H9 (cell line): Measurements from ENCODE around the gene IKZF1. TPM values are rescaled to one million over a fixed set of nuclear protein-coding genes. Genes with fewer than 3 reads are reported as not detected.

Experiments
- DNase-seq: peaks from one replicate; pipeline ENCODE4 v3.0.0-alpha.2; 2017
- H2AFZ ChIP-seq: one replicate; pipeline ENCODE4 v1.6.1; 2013; ENCODE audit warnings: mild to moderate bottlenecking, low read length, control low read depth, moderate library complexity
- H2AK5ac ChIP-seq: 2 replicates; pipeline ENCODE4 v1.6.1; 2013; ENCODE audit warnings: low read length, control low read depth, mixed read lengths; ENCODE audit not compliant: insufficient read length
- H2BK120ac ChIP-seq: one replicate; pipeline ENCODE4 v1.6.1; 2013; ENCODE audit warnings: low read depth, mild to moderate bottlenecking, low read length, control low read depth, inconsistent platforms; ENCODE audit not compliant: poor library complexity, severe bottlenecking
- H2BK12ac ChIP-seq: 2 replicates; pipeline ENCODE4 v1.6.1; 2013; ENCODE audit warnings: low read length, control low read depth, mixed read lengths, low read depth; ENCODE audit not compliant: insufficient read length
- H2BK15ac ChIP-seq: 2 replicates; pipeline ENCODE4 v1.6.1; 2013; ENCODE audit warnings: low read depth, low read length, control low read depth
- H2BK20ac ChIP-seq: one replicate; pipeline ENCODE4 v1.6.1; 2013; ENCODE audit warnings: low read depth, mild to moderate bottlenecking, low read length, control low read depth, inconsistent platforms; ENCODE audit not compliant: poor library complexity, severe bottlenecking
- H2BK5ac ChIP-seq: 2 replicates; pipeline ENCODE4 v1.6.1; 2013; ENCODE audit warnings: low read length, control low read depth, mixed read lengths; ENCODE audit not compliant: insufficient read length
- H3K14ac ChIP-seq: 2 replicates; pipeline ENCODE4 v1.6.1; 2013; ENCODE audit warnings: low read length, control low read depth; ENCODE audit not compliant: insufficient read depth
- H3K18ac ChIP-seq: 2 replicates; pipeline ENCODE4 v1.6.1; 2013; ENCODE audit warnings: low read depth, mild to moderate bottlenecking, mixed read lengths, low read length, control low read depth; ENCODE audit not compliant: insufficient read length
- H3K23ac ChIP-seq: 2 replicates; pipeline ENCODE4 v1.6.1; 2013; ENCODE audit warnings: low read length, control low read depth, mixed read lengths, low read depth; ENCODE audit not compliant: insufficient read length
- H3K23me2 ChIP-seq: 2 replicates; pipeline ENCODE4 v1.6.1; 2013; ENCODE audit warnings: low read depth, mild to moderate bottlenecking, mixed read lengths, low read length, control low read depth; ENCODE audit not compliant: insufficient read length, poor library complexity, severe bottlenecking
- H3K27ac ChIP-seq: 2 replicates; pipeline ENCODE4 v1.5.1; 2013; ENCODE audit warnings: low read length, control low read depth, mixed read lengths, low read depth; ENCODE audit not compliant: insufficient read length
- H3K27me3 ChIP-seq: 2 replicates; pipeline ENCODE4 v1.6.1; 2013; ENCODE audit warnings: low read length, control low read depth, inconsistent platforms; ENCODE audit not compliant: insufficient read depth
- H3K4ac ChIP-seq: 2 replicates; pipeline ENCODE4 v1.6.1; 2013; ENCODE audit warnings: low read depth, mild to moderate bottlenecking, control low read depth, inconsistent platforms, low read length, moderate library complexity
- H3K4me1 ChIP-seq: 2 replicates; pipeline ENCODE4 v1.6.1; 2013; ENCODE audit warnings: low read length, control low read depth, inconsistent platforms; ENCODE audit not compliant: insufficient read depth
- H3K4me2 ChIP-seq: 2 replicates; pipeline ENCODE4 v1.6.1; 2013; ENCODE audit warnings: low read length, control low read depth, mixed read lengths; ENCODE audit not compliant: insufficient read length, insufficient read depth
- H3K56ac ChIP-seq: 2 replicates; pipeline ENCODE4 v1.6.1; 2013; ENCODE audit warnings: low read depth, mild to moderate bottlenecking, mixed read lengths, low read length, control low read depth; ENCODE audit not compliant: insufficient read length
- H3K79me1 ChIP-seq: 2 replicates; pipeline ENCODE4 v1.6.1; 2013; ENCODE audit warnings: low read depth, mild to moderate bottlenecking, moderate library complexity, low read length, control low read depth, inconsistent platforms; ENCODE audit not compliant: insufficient read depth, poor library complexity, severe bottlenecking
- H3K79me2 ChIP-seq: 2 replicates; pipeline ENCODE4 v1.6.1; 2013; ENCODE audit warnings: low read length, control low read depth, inconsistent platforms; ENCODE audit not compliant: insufficient read depth
- H3K9ac ChIP-seq: 2 replicates; pipeline ENCODE4 v1.6.1; 2013; ENCODE audit warnings: low read length, control low read depth, mixed read lengths; ENCODE audit not compliant: insufficient read length; ENCODE audit errors: extremely low read depth
- H3K9me3 ChIP-seq: one replicate; pipeline ENCODE4 v1.6.1; 2013; ENCODE audit warnings: low read depth, low read length, inconsistent platforms; ENCODE audit not compliant: control insufficient read depth
- H3T11ph ChIP-seq: one replicate; pipeline ENCODE4 v1.6.1; 2013; ENCODE audit warnings: mild to moderate bottlenecking, low read length, control low read depth, inconsistent platforms
- H4K20me1 ChIP-seq: one replicate; pipeline ENCODE4 v1.6.1; 2013; ENCODE audit not compliant: control insufficient read depth, insufficient read length, insufficient read depth
- H4K5ac ChIP-seq: 2 replicates; pipeline ENCODE4 v1.6.1; 2013; ENCODE audit warnings: low read depth, mild to moderate bottlenecking, mixed read lengths, low read length, control low read depth; ENCODE audit not compliant: insufficient read length
- H4K8ac ChIP-seq: replicated peaks from 2 replicates; pipeline ENCODE4 v1.6.1; 2013; ENCODE audit warnings: low read length, control low read depth, mixed read lengths, low read depth; ENCODE audit not compliant: insufficient read length
- H4K91ac ChIP-seq: 2 replicates; pipeline ENCODE4 v1.6.1; 2013; ENCODE audit warnings: low read depth, mild to moderate bottlenecking, moderate library complexity, mixed read lengths, low read length, control low read depth; ENCODE audit not compliant: insufficient read length
- H3K27ac Mint-ChIP-seq, 3 experiments: 2 replicates in 2 of 3; 3 replicates in 1 of 3; pipeline ENCODE4 v1.8.0; 2020 to 2021; ENCODE audit warnings: mixed read lengths in 3 of 3, mild to moderate bottlenecking in 1 of 3, moderate library complexity in 1 of 3
- H3K27me3 Mint-ChIP-seq: 2 replicates; pipeline ENCODE4 v1.8.0; 2021; ENCODE audit warnings: low read depth, mild to moderate bottlenecking, moderate library complexity, mixed read lengths
- H3K36me3 Mint-ChIP-seq, 3 experiments: 2 replicates in 2 of 3; 3 replicates in 1 of 3; pipeline ENCODE4 v1.8.0; 2020 to 2021; ENCODE audit warnings: low read depth in 3 of 3, mixed read lengths in 3 of 3; ENCODE audit not compliant: insufficient read depth in 1 of 3
- H3K4me1 Mint-ChIP-seq, 2 experiments: 2 replicates each; pipeline ENCODE4 v1.8.0; 2020; ENCODE audit warnings: mixed read lengths in 2 of 2
- H3K4me3 Mint-ChIP-seq, 2 experiments: 2 replicates in 1 of 2; 3 replicates in 1 of 2; pipeline ENCODE4 v1.8.0; 2020 to 2021; ENCODE audit warnings: mild to moderate bottlenecking in 2 of 2, mixed read lengths in 2 of 2, moderate library complexity in 1 of 2
- H3K9me3 Mint-ChIP-seq, 2 experiments: 2 replicates in 1 of 2; 3 replicates in 1 of 2; pipeline ENCODE4 v1.8.0; 2020; ENCODE audit warnings: mild to moderate bottlenecking in 2 of 2, mixed read lengths in 2 of 2, moderate library complexity in 1 of 2
- CTCF ChIP-seq: fragments of 200-600 bp; sonication (generic); conservative IDR thresholded peaks from 3 replicates; pipeline ENCODE4 v1.8.0; 2021; ENCODE audit warnings: antibody characterized with exemption, mild to moderate bottlenecking
- WGBS: extraction: QIAGEN DNeasy Blood & Tissue Kit; methylation state at CpG from one replicate; pipeline ENCODE4 v1.1.7; 2013; ENCODE audit warnings: missing lambda C conversion rate, low lambda C conversion rate, mixed read lengths; ENCODE audit not compliant: insufficient read length; ENCODE audit errors: extremely low coverage; 5-methylcytosine and 5-hydroxymethylcytosine counted together
- total RNA-seq: library from RNA; stranded (reverse); gene quantifications from 2 replicates; pipeline ENCODE4 v1.2.1, GENCODE V29; 2021

IKZF1 gene
- total RNA-seq, 1 experiment from 2014 or later, result 0.98 TPM

DNA sequence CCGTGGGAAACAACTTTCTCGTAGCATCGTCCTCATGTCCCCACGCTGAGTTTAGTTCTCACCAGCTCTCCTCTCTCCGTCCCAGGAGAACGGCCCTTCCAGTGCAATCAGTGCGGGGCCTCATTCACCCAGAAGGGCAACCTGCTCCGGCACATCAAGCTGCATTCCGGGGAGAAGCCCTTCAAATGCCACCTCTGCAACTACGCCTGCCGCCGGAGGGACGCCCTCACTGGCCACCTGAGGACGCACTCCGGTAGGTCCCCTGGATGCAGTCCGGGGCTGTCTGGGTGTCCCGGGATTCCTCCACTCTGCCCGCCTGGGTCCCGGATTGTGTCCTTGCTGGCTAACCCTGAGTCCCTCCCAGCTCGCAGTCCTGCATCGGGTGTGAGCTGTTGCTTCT is 77.9 kb downstream of the IKZF1 start:
- H2BK20ac ChIP-seq, result no peak overlapping the region
- no peak overlapping the region for H3K4ac ChIP-seq
- no peak overlapping the region for H4K8ac ChIP-seq
- H3K9me3 ChIP-seq, result no peaks in the 10 kb centered on the region
- H2BK5ac ChIP-seq, result no peak overlapping the region
- H3K56ac ChIP-seq, result no peak overlapping the region
- H4K91ac ChIP-seq, result no peak overlapping the region
- no peaks in the 10 kb centered on the region for H3K79me2 ChIP-seq
- no peak overlapping the region for H2AK5ac ChIP-seq
- H3K14ac ChIP-seq, result no peak overlapping the region; the same call in 1 of the 2 replicates
- no peak overlapping the region for H3K18ac ChIP-seq
- no peaks in the 10 kb centered on the region for H3K79me1 ChIP-seq
- H3K4me3 Mint-ChIP-seq, result no peak overlapping the region
- H3K27ac Mint-ChIP-seq, result 0 out of 7 replicates have a peak overlapping the region, but pooled peaks of 1 of the 3 experiments have one; percentile 11
- H4K20me1 ChIP-seq, result no peaks in the 10 kb centered on the region
- WGBS, result no CpG with 5 or more reads among the region's 21 CpGs
- peaks cover 50 to 58% of the 10 kb centered on the region in 2 experiments for H3K4me1 Mint-ChIP-seq
- no peak overlapping the region for H3K9ac ChIP-seq
- peaks cover 12% of the 10 kb centered on the region; the same call in 1 of the 2 replicates for H3K4me1 ChIP-seq
- no peak overlapping the region for H2BK12ac ChIP-seq
- H2BK120ac ChIP-seq, result no peak overlapping the region
- H3K23ac ChIP-seq, result no peak overlapping the region
- no peaks in the 10 kb centered on the region for H3K27me3 ChIP-seq
- H3K4me2 ChIP-seq, result no peak overlapping the region
- peak; percentile 51 for DNase-seq
- H3K36me3 Mint-ChIP-seq, result no peaks in the 10 kb centered on the region
- H4K5ac ChIP-seq, result no peak overlapping the region
- H2AFZ ChIP-seq, result no peak overlapping the region
- no peak overlapping the region for H3T11ph ChIP-seq
- H3K9me3 Mint-ChIP-seq, result no peaks in the 10 kb centered on the region
- no peaks in the 10 kb centered on the region for H3K23me2 ChIP-seq
- no peak overlapping the region for H2BK15ac ChIP-seq
- TF ChIP-seq CTCF, result no peak
- no peak overlapping the region for H3K27ac ChIP-seq
- H3K27me3 Mint-ChIP-seq, result no peaks in the 10 kb centered on the region; the same call in 1 of the 2 replicates
